ENCODE measurements around the gene CFAP45. TPM values are rescaled to one million over a fixed set of nuclear protein-coding genes. Genes with fewer than 3 reads are reported as not detected.

The CFAP45 gene
- total RNA-seq, 4 donors from 2014 or later, result 0.32 TPM; not detected in 3

DNA sequence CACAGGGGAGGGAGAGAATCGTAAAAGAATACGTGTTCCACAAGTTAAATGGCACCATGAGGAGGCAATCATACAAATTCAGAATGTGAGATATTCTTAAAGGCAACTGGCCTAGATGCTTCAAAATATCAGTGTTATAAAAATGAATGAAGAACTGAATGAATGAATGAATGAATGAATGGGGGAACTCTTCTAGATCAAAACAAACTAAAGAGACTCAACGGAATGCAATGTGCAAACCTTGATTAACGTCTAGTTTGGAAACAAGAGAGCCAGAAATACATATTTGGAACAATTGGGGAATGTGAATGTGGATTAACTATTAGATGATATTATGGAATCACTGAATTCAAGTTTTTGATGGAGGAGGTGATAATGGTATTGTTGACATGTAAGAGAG is 16.8 kb downstream of the CFAP45 start:
- TF ChIP-seq POLR2A (IDR thresholded peaks at IDR 0.05) (no peak), EP300 (IDR thresholded peaks at IDR 0.05; ENCODE audit: low read depth) (no peak), POLR2AphosphoS5 (IDR thresholded peaks at IDR 0.05) (no peak)
- TF ChIP-seq, protein P1, sequence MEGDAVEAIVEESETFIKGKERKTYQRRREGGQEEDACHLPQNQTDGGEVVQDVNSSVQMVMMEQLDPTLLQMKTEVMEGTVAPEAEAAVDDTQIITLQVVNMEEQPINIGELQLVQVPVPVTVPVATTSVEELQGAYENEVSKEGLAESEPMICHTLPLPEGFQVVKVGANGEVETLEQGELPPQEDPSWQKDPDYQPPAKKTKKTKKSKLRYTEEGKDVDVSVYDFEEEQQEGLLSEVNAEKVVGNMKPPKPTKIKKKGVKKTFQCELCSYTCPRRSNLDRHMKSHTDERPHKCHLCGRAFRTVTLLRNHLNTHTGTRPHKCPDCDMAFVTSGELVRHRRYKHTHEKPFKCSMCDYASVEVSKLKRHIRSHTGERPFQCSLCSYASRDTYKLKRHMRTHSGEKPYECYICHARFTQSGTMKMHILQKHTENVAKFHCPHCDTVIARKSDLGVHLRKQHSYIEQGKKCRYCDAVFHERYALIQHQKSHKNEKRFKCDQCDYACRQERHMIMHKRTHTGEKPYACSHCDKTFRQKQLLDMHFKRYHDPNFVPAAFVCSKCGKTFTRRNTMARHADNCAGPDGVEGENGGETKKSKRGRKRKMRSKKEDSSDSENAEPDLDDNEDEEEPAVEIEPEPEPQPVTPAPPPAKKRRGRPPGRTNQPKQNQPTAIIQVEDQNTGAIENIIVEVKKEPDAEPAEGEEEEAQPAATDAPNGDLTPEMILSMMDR (IDR thresholded peaks at IDR 0.05), result no peak
- Histone ChIP-seq H3K9me3 (no peaks in the 10 kb centered on the region), H3K4me3 (no peak overlapping the region), H3K36me3 (no peaks in the 10 kb centered on the region), H3K4me1 (peaks cover 0 to 28% (median 15%) of the 10 kb centered on the region in 4 donors), H3K27me3 (no peaks in the 10 kb centered on the region), H3K27ac (peak overlapping the region in 1 of 4 donors; percentile 64)
- DNase-seq, result no peak
- intact Hi-C loops (cut with DNase I; ENCODE audit: low total_unique reads) (no loop called here), in situ Hi-C loops (cut with MboI; ENCODE audit: low pct_ligation_motif_present in 1 of 4, low pct_unique_long_range_greater_than_20kb in 1 of 4, low sequenced_read_pairs in 3 of 4) (no loop called here)
- WGBS, 2 donors (ENCODE audit: low coverage in 1 of 2), result 74 to 92% methylated on average over 1 to 3 of the region's 4 CpGs

DNA sequence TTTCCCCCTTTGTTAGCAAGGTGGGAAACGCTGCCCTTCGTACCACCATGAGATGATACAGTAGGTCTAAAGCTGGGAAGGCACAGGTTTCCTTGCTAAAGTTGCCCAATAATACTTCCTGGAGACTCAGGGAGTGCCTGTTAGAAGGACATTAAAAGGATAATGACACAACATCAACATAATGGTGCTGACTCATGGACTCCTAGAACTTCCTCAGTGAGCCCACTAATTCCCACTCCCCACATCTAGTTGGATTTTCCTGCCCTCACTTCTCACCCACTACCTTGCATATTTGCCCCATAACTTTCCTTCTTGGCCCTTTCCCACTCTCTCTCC is 17.5 kb downstream of the CFAP45 start:
- WGBS, 2 donors (ENCODE audit: low coverage in 1 of 2), result 61 to 77% methylated on average over 2 of the region's 2 CpGs
- Histone ChIP-seq H3K36me3 (no peaks in the 10 kb centered on the region), H3K4me3 (no peak overlapping the region), H3K9me3 (no peaks in the 10 kb centered on the region), H3K4me1 (peaks cover 0 to 28% (median 15%) of the 10 kb centered on the region in 4 donors), H3K27ac (peak overlapping the region in 2 of 4 donors; percentile 52 to 64), H3K27me3 (no peaks in the 10 kb centered on the region)
- DNase-seq, result no peak
- TF ChIP-seq POLR2A (IDR thresholded peaks at IDR 0.05) (no peak), POLR2AphosphoS5 (IDR thresholded peaks at IDR 0.05) (no peak), EP300 (IDR thresholded peaks at IDR 0.05; ENCODE audit: low read depth) (no peak)
- TF ChIP-seq, protein P1 (IDR thresholded peaks at IDR 0.05), result no peak
- in situ Hi-C loops (cut with MboI; ENCODE audit: low pct_ligation_motif_present in 1 of 4, low pct_unique_long_range_greater_than_20kb in 1 of 4, low sequenced_read_pairs in 3 of 4), result no loop called here
- intact Hi-C loops (cut with DNase I; ENCODE audit: low total_unique reads), result no loop called here

DNA sequence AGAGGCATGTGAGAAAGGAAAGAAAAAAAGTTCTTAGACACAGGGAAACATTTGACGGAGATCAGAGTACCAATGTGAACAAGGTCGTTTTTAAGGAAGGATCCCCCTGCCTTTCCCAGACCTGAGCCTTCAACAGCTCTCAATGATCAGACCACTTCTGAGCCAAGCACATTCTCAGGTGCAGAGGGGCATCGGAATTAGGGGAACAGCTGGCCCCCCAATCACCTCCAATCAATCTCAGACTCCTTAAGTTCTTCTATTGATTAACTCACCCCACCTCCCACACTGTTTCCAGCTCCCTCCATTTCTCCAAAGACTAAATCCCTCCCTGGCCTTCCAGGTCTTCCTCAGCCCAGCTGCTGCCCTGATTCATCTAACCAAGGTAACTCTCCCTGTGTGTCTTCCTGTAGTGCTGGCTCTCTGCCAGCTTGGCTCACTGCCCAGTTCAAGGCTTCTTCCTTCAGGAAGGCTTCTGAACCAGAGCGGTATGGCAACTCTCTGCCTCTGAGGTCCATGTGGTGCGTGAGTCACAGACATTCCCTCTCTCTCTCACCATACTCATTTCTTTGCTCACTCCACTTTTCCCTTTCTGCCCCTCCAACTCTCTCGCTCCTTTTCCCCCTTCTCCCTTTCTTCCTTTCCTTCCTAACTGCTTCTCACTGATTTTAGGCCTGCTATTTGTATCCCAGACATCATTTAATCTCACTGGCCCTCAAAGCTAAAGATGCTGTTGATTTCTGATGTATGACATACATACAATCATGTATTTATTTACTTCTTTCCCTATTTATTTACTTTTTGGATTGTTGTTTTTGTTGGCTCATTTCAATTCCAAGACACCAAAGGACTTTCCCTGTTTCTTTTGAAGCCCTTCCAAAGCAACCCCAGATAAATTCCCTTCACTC is 18.1 kb downstream of the CFAP45 start:
- intact Hi-C loops (cut with DNase I; ENCODE audit: low total_unique reads), result no loop called here
- in situ Hi-C loops (cut with MboI; ENCODE audit: low pct_ligation_motif_present in 1 of 4, low pct_unique_long_range_greater_than_20kb in 1 of 4, low sequenced_read_pairs in 3 of 4), result no loop called here
- no peak for TF ChIP-seq POLR2A (IDR thresholded peaks at IDR 0.05)
- TF ChIP-seq EP300 (IDR thresholded peaks at IDR 0.05; ENCODE audit: low read depth), result no peak
- TF ChIP-seq, protein P1 (IDR thresholded peaks at IDR 0.05), result no peak
- TF ChIP-seq POLR2AphosphoS5 (IDR thresholded peaks at IDR 0.05), result peak in 2 of 3 donors; percentile 78 to 79

DNA sequence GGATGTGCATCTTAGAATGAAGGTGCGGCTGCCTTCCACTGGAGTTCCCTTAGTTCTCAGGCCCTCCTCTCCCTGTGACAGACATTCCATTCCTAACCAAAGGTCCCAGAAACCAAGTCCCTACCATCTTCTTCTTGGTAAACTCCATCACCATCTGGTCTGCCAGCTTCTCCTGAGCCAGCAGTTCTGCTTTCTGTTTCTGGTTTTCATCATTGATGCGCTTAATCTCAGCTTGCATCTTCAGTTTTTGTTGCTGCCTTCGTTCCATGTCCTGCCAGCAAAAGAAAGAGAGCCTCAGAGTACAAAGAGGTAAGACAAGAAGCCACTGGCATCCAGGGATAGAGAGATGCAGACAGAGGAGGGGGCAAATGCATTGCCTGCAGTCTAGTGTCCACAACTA is 19.5 kb downstream of the CFAP45 start:
- TF ChIP-seq POLR2AphosphoS5 (IDR thresholded peaks at IDR 0.05) (no peak), EP300 (IDR thresholded peaks at IDR 0.05; ENCODE audit: low read depth) (no peak), POLR2A (IDR thresholded peaks at IDR 0.05) (no peak)
- TF ChIP-seq, protein P1 (IDR thresholded peaks at IDR 0.05), result no peak
- H3K4me3 ChIP-seq, result no peak overlapping the region
- peaks cover 0 to 28% (median 15%) of the 10 kb centered on the region in 4 donors for H3K4me1 ChIP-seq
- 75 to 82% methylated on average over 2 to 3 of the region's 3 CpGs for WGBS, 2 donors (ENCODE audit: low coverage in 1 of 2)
- H3K27ac ChIP-seq, result no peak overlapping the region
- no peaks in the 10 kb centered on the region for H3K9me3 ChIP-seq
- H3K36me3 ChIP-seq, result no peaks in the 10 kb centered on the region
- intact Hi-C loops (cut with DNase I; ENCODE audit: low total_unique reads) (no loop called here), in situ Hi-C loops (cut with MboI; ENCODE audit: low pct_ligation_motif_present in 1 of 4, low pct_unique_long_range_greater_than_20kb in 1 of 4, low sequenced_read_pairs in 3 of 4) (no loop called here)
- no peak for DNase-seq
- H3K27me3 ChIP-seq, result no peaks in the 10 kb centered on the region

More for the DNA sequence above, 18.1 kb downstream of the CFAP45 start:
- no peaks in the 10 kb centered on the region for H3K27me3 ChIP-seq
- H3K9me3 ChIP-seq, result no peaks in the 10 kb centered on the region
- H3K27ac ChIP-seq, result peak overlapping the region in 2 of 4 donors; percentile 52 to 64
- H3K4me1 ChIP-seq, result peaks cover 0 to 28% (median 15%) of the 10 kb centered on the region in 4 donors
- no peak overlapping the region for H3K4me3 ChIP-seq
- no peaks in the 10 kb centered on the region for H3K36me3 ChIP-seq
- WGBS, 2 donors (ENCODE audit: low coverage in 1 of 2), result 48% methylated on average over 5 to 6 of the region's 6 CpGs
- peak; percentile 97 for DNase-seq
